Astrocyte of the hippocampus (primary cell): ENCODE data around the gene TEPSIN.

ENCODE experiments used
- DNase-seq: peaks from one replicate; pipeline ENCODE4 v3.0.0; 2011; ENCODE audit warnings: low read depth, low spot score

The TEPSIN gene, protein sequence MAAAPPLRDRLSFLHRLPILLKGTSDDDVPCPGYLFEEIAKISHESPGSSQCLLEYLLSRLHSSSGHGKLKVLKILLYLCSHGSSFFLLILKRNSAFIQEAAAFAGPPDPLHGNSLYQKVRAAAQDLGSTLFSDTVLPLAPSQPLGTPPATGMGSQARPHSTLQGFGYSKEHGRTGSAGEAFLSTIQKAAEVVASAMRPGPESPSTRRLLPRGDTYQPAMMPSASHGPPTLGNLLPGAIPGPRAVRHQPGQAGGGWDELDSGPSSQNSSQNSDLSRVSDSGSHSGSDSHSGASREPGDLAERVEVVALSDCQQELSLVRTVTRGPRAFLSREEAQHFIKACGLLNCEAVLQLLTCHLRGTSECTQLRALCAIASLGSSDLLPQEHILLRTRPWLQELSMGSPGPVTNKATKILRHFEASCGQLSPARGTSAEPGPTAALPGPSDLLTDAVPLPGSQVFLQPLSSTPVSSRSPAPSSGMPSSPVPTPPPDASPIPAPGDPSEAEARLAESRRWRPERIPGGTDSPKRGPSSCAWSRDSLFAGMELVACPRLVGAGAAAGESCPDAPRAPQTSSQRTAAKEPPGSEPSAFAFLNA

DNA sequence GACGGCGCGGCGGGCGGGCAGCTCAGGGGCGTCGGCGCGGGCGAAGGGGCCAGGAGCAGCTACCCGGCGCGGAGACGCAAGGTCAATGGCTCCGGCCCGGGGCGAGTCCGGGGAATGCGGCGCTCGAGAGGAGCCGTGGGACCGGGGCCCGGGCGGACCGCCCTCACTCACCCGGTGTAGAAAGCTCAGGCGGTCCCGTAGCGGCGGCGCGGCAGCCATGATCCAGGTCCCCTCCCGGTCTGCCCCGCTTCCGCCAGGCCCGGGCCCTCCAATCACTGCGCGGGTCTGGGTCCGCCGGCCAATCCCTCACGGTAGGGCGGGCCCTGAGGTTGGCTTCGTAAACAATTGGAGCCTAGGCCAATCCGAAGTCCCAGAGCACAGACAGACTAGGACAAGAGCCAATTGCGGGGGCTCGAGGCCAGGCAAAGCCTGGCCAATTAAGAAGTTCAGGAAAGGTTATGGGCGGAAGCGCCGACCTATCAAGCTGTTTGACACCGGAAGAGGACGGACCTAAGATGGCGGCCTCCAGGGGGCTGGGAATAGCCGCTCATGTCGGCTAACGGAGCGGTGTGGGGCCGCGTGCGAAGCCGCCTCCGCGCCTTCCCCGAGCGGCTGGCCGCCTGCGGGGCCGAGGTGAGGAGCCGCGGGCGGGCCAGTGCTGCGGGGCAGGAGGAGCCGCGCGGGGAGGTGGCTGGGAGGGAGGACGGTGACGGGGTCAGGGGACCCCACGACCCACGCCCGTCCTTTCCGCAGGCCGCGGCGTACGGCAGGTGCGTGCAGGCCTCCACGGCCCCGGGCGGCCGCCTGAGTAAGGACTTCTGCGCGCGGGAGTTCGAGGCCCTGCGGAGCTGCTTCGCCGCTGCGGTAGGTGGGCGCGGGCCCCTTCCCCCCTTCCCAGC, at the start of gene TEPSIN, which contains the start of gene NDUFAF8:
Gene TEPSIN, minus strand, starts transcription at position 241 of the 899 bp plus-strand sequence. Its CDS starts 22 bp downstream, at position 219.
Gene NDUFAF8, plus strand, starts transcription at position 504 of the 899 bp plus-strand sequence. Its CDS starts 46 bp downstream, at position 550.
- peak; percentile 100 for DNase-seq

DNA sequence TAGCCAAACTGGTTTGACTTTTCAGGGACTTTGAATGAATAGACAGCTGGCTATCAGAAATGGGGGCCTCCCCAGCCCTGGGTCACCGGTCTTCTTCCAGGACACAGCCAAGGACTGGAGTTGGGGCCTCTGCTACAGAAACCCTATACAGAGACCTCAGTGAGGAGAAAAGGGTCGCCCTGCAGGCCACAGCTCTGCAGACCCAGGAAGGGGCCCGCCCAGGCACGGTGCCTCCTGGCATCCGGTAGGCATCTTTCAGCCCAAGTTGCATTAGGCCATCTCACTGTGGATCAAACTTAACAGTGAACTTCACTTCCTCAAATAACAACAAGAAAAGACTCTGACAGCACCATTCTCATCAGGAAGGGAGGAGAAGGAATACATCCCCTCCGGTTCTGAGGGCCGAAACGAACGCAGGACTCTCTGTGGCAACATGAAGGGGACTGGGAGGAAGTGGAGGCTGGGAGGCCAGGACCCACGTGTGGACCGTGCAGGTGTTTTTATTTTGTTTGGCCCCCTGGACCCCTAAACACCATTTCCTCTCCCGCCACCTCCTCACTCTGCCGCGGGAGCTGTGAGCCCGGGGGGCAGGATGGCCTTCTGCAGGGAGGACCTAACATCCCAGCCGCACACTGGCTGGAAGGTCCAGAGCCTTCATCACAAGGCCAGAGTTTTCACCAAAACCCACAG, 49.0 kb upstream of the TEPSIN start:
- DNase-seq: no peak

DNA sequence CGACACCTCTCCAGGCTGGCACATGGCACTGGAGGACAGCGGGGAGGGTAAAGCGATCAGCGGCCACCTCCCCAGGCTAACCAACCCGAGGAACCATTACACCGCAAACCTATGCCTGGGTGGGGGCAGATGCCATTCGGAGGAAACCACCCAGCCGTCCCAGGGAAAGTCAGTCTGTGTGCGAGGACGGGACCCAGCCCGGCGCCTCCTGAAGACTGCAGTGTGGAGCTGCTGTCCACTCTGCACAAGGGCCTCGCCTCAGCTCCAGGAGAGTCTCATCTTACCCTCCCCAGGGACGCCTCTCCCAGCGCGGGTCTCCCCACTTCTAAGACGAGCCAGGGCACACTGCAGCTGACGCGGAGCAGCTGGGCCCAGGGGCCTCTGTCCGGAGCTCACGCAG, 48.3 kb upstream of the TEPSIN start:
- no peak for DNase-seq

DNA sequence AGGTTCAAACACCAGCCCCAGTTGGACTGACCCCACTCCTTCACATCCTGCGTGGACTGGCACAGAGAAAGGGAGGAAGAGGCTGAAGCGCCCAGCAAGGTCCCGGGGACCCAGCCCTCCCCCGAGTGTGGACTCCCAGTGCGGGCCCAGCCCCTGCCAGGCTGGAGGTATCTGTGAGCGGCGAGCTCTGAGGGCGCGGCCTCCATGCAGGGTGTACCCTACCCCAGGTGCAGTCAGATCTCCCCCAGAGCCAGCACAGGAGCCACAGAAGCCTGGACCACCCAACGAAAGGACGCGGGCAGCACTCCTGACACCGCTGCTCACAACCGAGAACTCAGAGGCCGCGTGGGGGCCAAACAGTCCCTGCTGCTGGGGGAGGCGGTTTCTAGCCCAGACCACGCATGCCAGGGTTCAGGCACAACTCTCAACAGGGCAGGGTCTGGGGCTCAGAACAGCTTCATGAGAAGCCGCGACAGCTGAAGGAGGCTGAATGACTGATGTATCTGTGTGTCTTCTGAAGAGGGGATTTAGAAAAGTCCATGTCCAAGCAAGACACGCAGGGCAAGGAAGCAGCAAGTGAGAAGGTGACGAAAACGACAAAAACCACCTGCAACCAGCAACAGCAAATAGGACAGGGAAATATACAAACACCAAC, 47.8 kb upstream of the TEPSIN start:
- DNase-seq: no peak

DNA sequence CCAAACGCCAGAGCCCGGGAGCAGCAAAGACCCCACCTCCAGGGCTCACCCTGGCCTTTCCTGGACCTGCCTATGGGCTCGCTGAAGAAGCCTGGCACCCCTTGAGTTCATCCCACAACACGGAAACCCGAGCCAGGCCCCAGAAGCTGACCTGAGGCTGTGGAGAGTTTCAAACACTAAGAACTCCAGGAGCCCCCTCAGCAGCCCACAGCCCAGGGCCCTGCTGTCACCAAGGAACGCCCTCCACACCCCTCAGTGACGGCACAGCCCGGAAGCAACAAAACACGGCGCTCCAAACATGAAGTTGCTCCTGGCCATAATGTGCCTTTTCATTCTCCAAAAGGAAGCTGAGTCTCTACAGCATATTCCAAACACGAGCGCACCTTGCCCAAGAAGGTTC, 47.0 kb upstream of the TEPSIN start:
- no peak for DNase-seq

DNA sequence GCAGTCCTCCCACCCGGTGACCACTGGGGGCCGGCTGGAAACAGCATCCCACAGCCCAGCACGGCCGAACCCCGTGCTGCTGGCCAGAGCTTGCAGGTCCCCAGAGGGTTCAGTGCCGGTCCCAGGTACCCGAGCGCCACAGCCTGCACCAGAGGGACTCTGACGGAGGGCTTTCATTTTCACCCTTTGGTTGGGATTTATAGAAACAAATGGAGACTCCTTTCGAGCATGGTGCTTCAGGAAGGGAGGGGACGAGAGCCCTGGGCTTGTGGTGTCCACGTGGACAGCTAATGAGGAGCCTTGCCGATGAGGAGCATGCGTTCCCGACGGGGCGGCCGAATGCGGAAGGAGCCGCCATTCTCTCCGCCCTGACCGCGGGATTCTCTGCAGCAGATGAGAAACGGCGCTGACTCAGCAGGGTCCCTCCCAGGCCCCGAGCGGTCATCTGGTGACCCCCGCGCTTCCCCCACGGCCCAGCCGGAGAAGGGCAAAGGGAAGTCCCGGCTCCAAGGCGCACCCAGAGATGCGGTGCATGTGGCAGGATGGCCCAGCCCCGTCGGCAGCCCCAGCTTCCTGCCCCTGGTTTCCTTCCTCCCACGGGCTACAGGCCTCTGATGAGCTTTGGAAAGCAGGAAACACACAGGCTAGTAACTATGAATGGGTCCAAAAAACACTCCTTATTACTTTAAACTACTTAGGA, 46.5 kb upstream of the TEPSIN start:
- peak; percentile 22 for DNase-seq

- no peak for DNase-seq
These were observed 44.0 kb upstream of the TEPSIN start for GRCh38 chr17:81282876-81283275.

- DNase-seq: no peak
These were observed 43.3 kb upstream of the TEPSIN start for GRCh38 chr17:81282141-81282540.

GRCh38 chr17:81280571-81280970, 41.7 kb upstream of the TEPSIN start:
- no peak for DNase-seq

DNA sequence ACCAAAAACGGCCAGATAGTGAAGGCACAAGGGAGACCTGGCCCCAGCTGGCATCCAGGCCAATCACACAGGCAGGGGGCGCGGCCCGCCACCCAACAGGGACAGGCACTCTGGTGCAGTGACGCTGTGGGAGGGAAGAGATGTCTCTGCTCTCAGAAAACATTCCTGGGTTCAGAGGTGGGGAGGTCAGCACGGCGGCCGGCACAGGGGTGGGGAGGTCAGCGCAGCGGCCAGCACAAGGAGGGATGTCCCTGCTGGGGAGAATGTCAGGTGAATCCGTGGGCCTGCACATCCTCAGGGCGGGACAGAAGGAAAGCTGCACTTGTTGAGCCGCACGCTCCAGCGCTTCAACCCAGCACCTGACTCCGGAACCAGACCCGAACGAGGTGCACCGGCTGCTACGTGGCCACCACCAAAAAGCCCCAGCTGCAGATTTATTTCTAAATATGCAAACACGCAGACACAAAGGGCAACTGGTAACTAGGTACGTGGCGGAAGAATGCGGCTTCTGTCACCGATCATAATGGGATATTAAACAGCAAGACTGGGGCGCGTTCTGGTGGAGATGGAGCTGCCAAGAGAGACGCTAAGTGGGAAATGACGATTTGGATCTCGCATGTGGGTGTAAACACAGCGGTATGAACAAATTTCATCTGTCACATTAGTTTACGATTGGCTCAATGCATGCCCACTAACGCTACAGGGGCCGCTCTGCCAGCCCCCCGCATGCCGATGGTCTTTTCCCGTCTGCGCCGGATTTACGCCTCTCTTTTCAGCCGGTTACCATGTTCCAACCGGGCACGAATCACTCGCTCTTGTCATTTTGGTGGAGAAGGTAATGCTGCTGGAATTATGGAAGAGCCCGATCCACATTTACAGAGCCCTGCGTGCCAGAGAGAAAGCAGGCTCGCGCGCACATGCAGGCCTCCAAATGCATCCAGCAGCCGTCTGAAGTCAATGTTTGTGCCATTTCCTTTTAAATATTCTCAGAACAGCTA, 40.7 kb upstream of the TEPSIN start:
- no peak for DNase-seq

GRCh38 chr17:81278831-81279230, 40.0 kb upstream of the TEPSIN start:
- no peak for DNase-seq

DNA sequence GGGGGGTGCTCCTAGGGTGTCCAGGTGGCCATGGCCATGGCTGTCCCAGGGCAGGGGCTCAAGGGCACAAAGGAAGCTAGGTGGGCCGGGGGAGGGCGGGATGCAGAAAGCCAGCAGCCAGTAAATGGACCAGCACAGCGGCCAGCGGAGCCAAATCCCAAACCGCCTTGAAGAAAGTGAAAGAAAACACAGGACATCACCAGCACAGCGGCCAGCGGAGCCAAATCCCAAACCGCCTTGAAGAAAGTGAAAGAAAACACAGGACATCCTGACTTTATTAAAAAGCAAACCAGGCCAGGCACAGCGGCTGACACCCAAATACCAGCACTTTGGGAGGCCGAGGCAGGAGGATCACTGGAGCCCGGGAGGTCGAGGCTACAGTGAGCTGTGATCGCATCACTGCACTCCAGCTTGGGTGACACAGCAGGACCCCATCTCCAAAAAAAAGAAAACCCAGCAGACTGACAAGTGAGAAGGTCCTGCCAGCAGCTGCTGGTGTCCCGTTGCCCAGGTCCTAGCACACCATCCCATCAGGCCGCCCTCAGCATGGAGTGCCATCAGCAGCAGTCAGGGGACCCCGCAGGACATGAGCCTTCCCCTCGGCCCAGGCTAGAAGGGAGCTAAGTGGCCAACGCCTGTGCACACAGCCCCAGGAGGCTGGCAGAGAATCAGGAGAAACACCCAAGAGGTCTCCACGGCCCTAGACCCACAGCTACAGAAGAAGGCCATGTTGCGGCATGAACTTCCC, 39.3 kb upstream of the TEPSIN start:
- DNase-seq: no peak

- peak; percentile 56 for DNase-seq
These were observed 38.6 kb upstream of the TEPSIN start for GRCh38 chr17:81277421-81277820.

DNA sequence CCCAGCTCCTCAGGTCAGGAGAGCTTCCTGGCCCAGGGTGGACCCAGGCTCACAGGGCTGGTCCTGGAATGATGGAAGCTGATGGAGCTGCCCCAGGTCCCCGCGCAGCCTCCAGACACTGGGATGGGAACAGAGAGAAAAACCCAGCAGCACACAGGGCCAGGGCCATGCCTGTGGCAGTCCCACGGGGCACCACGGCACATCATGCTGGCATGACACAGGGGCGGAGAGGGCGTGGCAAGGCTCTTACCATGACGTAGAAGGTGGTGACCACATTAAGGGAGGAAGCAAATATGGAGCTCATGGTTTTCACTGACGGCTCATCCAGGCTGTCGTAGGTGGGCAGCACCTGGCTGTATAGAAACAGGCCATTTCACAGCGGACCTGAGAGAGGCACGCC, 37.9 kb upstream of the TEPSIN start:
- DNase-seq: no peak

DNA sequence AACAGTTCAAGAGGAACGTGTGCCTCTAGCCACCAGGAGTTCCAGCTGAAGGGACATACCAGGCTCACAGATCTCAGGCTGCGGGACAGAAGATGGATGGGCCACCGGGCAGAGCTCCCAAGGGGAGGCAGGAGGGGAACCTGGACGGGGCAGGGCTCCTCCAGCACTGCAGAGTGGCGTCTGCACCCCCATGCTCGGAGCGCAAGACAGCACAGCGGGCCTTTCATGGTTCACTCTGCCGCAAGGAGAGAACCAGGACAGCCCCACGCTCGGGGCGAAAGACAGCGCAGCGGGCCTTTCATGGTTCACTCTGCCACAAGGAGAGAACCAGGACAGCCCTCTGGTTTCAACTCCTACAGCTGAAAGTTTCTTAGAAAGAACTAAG, 35.6 kb upstream of the TEPSIN start:
- DNase-seq: no peak

DNA sequence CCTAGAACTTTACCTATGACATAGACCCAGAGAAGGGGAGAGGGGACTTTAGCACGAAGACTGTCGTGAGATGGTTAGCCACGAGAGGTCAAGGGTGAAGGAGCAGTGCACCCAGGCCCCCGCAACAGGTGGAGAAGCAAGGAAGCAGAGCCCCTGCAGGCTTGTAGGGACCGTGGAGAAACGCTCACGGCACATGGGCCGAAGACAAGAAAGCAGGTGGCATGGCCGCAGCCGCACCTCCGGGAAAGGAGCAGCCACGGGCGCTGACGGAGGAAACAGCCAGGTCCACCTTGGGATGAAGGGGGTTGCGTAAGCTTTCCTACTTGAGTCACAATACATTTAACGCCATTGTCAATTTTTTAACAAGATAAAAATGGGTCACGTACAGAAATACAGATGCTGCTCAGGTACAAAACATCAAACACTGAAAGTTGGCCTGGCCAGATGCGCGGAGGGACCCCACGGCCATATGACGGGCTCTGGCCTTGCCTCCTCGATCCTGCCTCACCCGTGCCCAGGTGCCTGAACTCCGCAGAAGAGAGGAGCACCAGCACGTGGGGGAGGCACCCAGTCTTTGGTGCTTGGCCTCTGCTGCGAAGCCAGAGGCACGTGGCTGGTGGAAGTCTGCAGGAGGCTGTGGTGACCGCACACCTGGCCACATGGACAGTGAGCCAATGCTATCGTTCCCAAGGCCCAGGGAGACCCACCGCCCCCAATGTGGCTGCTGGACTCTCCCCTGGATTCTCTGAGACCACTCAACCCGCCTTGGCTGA, 35.0 kb upstream of the TEPSIN start:
- DNase-seq: no peak

DNA sequence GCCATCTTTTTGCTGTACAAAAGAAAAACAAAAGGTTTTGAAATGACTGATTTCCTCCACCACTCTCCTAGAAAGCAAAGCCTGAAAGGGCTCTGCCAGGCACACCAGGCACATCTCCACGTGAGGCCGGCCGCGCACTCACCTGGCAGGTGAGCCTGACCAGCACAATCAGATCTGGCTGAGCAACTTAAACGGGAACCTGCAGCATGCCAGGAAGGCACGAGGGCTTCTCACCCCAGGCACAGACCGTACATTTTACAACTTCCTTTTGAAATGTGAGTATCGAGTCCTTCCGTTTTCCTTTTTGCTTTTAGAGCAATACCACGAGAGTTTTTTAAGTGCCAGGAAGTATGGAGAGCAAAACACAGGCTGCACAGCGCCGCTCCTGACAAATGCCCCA, 33.8 kb upstream of the TEPSIN start:
- DNase-seq: no peak

GRCh38 chr17:81271226-81271625, 32.4 kb upstream of the TEPSIN start:
- DNase-seq: no peak
